ENCODE results near the gene ARHGEF33. TPM values are rescaled to one million over a fixed set of nuclear protein-coding genes. Genes with fewer than 3 reads are reported as not detected.
A peak's percentile ranks its signal among the peaks of the same experiment; 100 is the strongest.
"Not testable (repeated sequence)": the region's sequence is repeated elsewhere in the genome, so short reads cannot be mapped to it uniquely, and the experiment has no call there.

ARHGEF33 gene
- polyA plus RNA-seq, 1 experiment: 0.32 TPM

- no peak for DNase-seq (ENCODE audit: low read depth, low spot score)
- Histone ChIP-seq H3K27ac (ENCODE audit: low read depth, low read length) (no peak overlapping the region), H3K27me3 (ENCODE audit: control insufficient read depth, insufficient read depth, low read length) (no peaks in the 10 kb centered on the region), H3K9me3 (ENCODE audit: control insufficient read depth, insufficient read depth, low read length) (no peaks in the 10 kb centered on the region), H3K4me3 (ENCODE audit: low read depth, low read length) (no peak overlapping the region)
- ChIA-PET POLR2A (no interaction called here), CTCF (interaction anchor here (2.0 kb wide), 1 partner anchor 15 kb away, joined by 12 read pairs; no protein-coding TSS in a partner anchor)
- no peak for TF ChIP-seq CTCF (IDR thresholded peaks at IDR 0.05; ENCODE audit: low read depth, low read length)
These were observed 42.9 kb downstream of the ARHGEF33 start for GRCh38 chr2:38932586-38932985.

- Histone ChIP-seq H3K4me3 (ENCODE audit: low read depth, low read length) (no peak overlapping the region), H3K27ac (ENCODE audit: low read depth, low read length) (no peak overlapping the region), H3K9me3 (ENCODE audit: control insufficient read depth, insufficient read depth, low read length) (no peaks in the 10 kb centered on the region), H3K27me3 (ENCODE audit: control insufficient read depth, insufficient read depth, low read length) (no peaks in the 10 kb centered on the region)
- CTCF ChIA-PET: interaction anchor here (0.7 to 2.0 kb wide), 2 partner anchors 13 to 27 kb away, joined by 5 to 12 read pairs; no protein-coding TSS in a partner anchor
- TF ChIP-seq CTCF (IDR thresholded peaks at IDR 0.05; ENCODE audit: low read depth, low read length): no peak
- POLR2A ChIA-PET: no interaction called here
- no peak for DNase-seq (ENCODE audit: low read depth, low spot score)
These were observed 44.0 kb downstream of the ARHGEF33 start for GRCh38 chr2:38933653-38934052.

- no peak overlapping the region for H3K27ac ChIP-seq (ENCODE audit: low read depth, low read length)
- H3K4me3 ChIP-seq (ENCODE audit: low read depth, low read length): no peak overlapping the region
- TF ChIP-seq CTCF (IDR thresholded peaks at IDR 0.05; ENCODE audit: low read depth, low read length): no peak
- DNase-seq (ENCODE audit: low read depth, low spot score): no peak
- POLR2A ChIA-PET: no interaction called here
- H3K27me3 ChIP-seq (ENCODE audit: control insufficient read depth, insufficient read depth, low read length): no peaks in the 10 kb centered on the region
- H3K9me3 ChIP-seq (ENCODE audit: control insufficient read depth, insufficient read depth, low read length): no peaks in the 10 kb centered on the region
- CTCF ChIA-PET: interaction anchor here (0.7 to 3.9 kb wide), 2 partner anchors 12 to 60 kb away, joined by 11 to 30 read pairs; no protein-coding TSS in a partner anchor
These were observed 45.1 kb downstream of the ARHGEF33 start for GRCh38 chr2:38934742-38935141.

GRCh38 chr2:38935568-38936172, 46.0 kb downstream of the ARHGEF33 start:
- POLR2A ChIA-PET: interaction anchor here (0.6 kb wide), 1 partner anchor 184 kb away, joined by 3 read pairs; the partner anchor contains the start of gene SRSF7
- no peaks in the 10 kb centered on the region for H3K9me3 ChIP-seq (ENCODE audit: control insufficient read depth, insufficient read depth, low read length)
- H3K27ac ChIP-seq (ENCODE audit: low read depth, low read length): no peak overlapping the region
- no peak for TF ChIP-seq CTCF (IDR thresholded peaks at IDR 0.05; ENCODE audit: low read depth, low read length)
- H3K4me3 ChIP-seq (ENCODE audit: low read depth, low read length): peak overlapping the region; percentile 11; the same call in 1 of the 2 replicates
- H3K27me3 ChIP-seq (ENCODE audit: control insufficient read depth, insufficient read depth, low read length): no peaks in the 10 kb centered on the region
- no peak for DNase-seq (ENCODE audit: low read depth, low spot score)
- CTCF ChIA-PET: interaction anchor here (1.5 to 3.9 kb wide), 3 partner anchors 12 to 293 kb away, joined by 4 to 30 read pairs (median 6); no protein-coding TSS in a partner anchor

GRCh38 chr2:38936516-38936915, 46.8 kb downstream of the ARHGEF33 start:
- not testable (repeated sequence) for H3K4me3 ChIP-seq (ENCODE audit: low read depth, low read length); H3K27me3 ChIP-seq (ENCODE audit: control insufficient read depth, insufficient read depth, low read length); H3K9me3 ChIP-seq (ENCODE audit: control insufficient read depth, insufficient read depth, low read length); H3K27ac ChIP-seq (ENCODE audit: low read depth, low read length); DNase-seq (ENCODE audit: low read depth, low spot score)
- ChIA-PET POLR2A (interaction anchor here (0.6 kb wide), 1 partner anchor 185 kb away, joined by 3 read pairs; the partner anchor contains the start of gene SRSF7), CTCF (interaction anchor here (1.5 to 3.9 kb wide), 3 partner anchors 11 to 292 kb away, joined by 4 to 30 read pairs (median 6); no protein-coding TSS in a partner anchor)
